ENCODE results near the gene ATF6B.

DNA sequence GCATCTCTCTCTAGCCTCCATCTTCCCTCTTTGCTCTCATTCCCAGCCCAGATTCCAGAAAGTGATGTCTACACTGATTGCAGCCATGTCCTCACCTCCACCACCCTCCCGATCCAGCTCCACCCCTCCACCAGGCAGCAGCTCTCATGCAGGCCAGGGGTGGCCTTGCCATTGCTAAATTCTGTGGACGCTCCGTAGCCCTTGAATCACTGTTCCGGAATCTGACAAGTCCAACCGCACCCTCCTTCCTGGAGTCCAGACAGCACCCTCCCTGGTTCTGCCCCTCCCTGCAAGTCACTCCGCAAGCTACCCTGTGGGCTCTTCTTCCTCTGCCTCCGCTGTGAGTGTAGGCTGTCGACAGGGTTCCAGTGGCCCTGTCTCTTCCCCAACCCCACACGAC is 45.1 kb downstream of the ATF6B start:
- no peak for TF ChIP-seq GATA2 (IDR thresholded peaks at IDR 0.05; ENCODE audit: low read depth, low read length)
- no peak for TF ChIP-seq GATA3 (IDR thresholded peaks at IDR 0.05; ENCODE audit: low read depth, low read length)
